ENCODE results near the gene SLC25A21. TPM values are rescaled to one million over a fixed set of nuclear protein-coding genes. Genes with fewer than 3 reads are reported as not detected.

Gene SLC25A21
- total RNA-seq, 2 donors from 2014 or later: 1.00 to 1.2 TPM

Small RNA genes within 50 kb of the gene (microRNA-seq; reads per million reads assigned to microRNA genes)
- 0 reads per million in 2 donors for gene MIR4503 (ENCODE audit: borderline microRNAs expressed in 2 of 2)

Other genes starting within 250 kb of the SLC25A21 start
- 10 to 100 TPM; 16.7 to 19.6 TPM for gene MIPOL1, start 25.3 kb upstream of the SLC25A21 start, total RNA-seq

Measured in posterior vena cava (tissue), 2 donors.